Activated T-cell treated with anti-CD3 and anti-CD28 coated beads, Interleukin-2, amount 50 U/mL, for 48 hours (primary cell): ENCODE measurements around the gene GCKR.
"Not testable (repeated sequence)": the region's sequence is repeated elsewhere in the genome, so short reads cannot be mapped to it uniquely, and the experiment has no call there.

ENCODE experiments used
- DNase-seq, 2 experiments: peaks; one replicate each; pipeline ENCODE4 v3.0.0-alpha.2; 2020

GCKR gene

GRCh38 chr2:27518113-27518781 is 21.6 kb downstream of the GCKR start:
- no peak for DNase-seq

- no peak for DNase-seq
Observed at GRCh38 chr2:27518782-27519113, 22.1 kb downstream of the GCKR start.

GRCh38 chr2:27520316-27520715 is 23.7 kb downstream of the GCKR start:
- no peak for DNase-seq

GRCh38 chr2:27522400-27522945 is 25.8 kb downstream of the GCKR start:
- no peak for DNase-seq

- no peak for DNase-seq
Observed at GRCh38 chr2:27527182-27527581, 30.5 kb downstream of the GCKR start.

GRCh38 chr2:27531983-27532382 is 35.3 kb downstream of the GCKR start:
- DNase-seq = no peak

- DNase-seq = no peak
Observed at GRCh38 chr2:27537287-27537686, 40.6 kb downstream of the GCKR start.

GRCh38 chr2:27538839-27539450 is 42.3 kb downstream of the GCKR start:
- DNase-seq = not testable (repeated sequence)

- not testable (repeated sequence) for DNase-seq
Observed at GRCh38 chr2:27539649-27540048, 43.0 kb downstream of the GCKR start.

GRCh38 chr2:27544143-27544821 is 47.6 kb downstream of the GCKR start:
- DNase-seq = no peak

GRCh38 chr2:27545348-27546141 is 48.9 kb downstream of the GCKR start:
- DNase-seq = peak in 1 of 2 experiments; percentile 23

GRCh38 chr2:27549303-27549702 is 52.7 kb downstream of the GCKR start:
- DNase-seq = no peak

GRCh38 chr2:27551514-27551913 is 54.9 kb downstream of the GCKR start:
- no peak for DNase-seq

- no peak for DNase-seq
Observed at GRCh38 chr2:27552941-27553340, 56.3 kb downstream of the GCKR start.

- not testable (repeated sequence) for DNase-seq
Observed at GRCh38 chr2:27554451-27554850, 57.8 kb downstream of the GCKR start.

GRCh38 chr2:27559228-27559627 is 62.6 kb downstream of the GCKR start:
- no peak for DNase-seq

- no peak for DNase-seq
Observed at GRCh38 chr2:27561060-27561459, 64.4 kb downstream of the GCKR start.

GRCh38 chr2:27566628-27567027 is 70.0 kb downstream of the GCKR start:
- no peak for DNase-seq

GRCh38 chr2:27569398-27569797 is 72.8 kb downstream of the GCKR start:
- DNase-seq = no peak

GRCh38 chr2:27571197-27571596 is 74.6 kb downstream of the GCKR start:
- DNase-seq = no peak

GRCh38 chr2:27571681-27572080 is 75.0 kb downstream of the GCKR start:
- no peak for DNase-seq

GRCh38 chr2:27572439-27572838 is 75.8 kb downstream of the GCKR start:
- no peak for DNase-seq

GRCh38 chr2:27572998-27573429 is 76.4 kb downstream of the GCKR start:
- DNase-seq = no peak
